Amniotic epithelial cell (primary cell): ENCODE data around the gene PRRT1B.

ENCODE experiments used
- DNase-seq: peaks from one replicate; pipeline ENCODE4 v3.0.0-alpha.2; 2010; ENCODE audit warnings: low read depth

Gene PRRT1B

GRCh38 chr9:131550465-131550864, 5.1 kb downstream of the PRRT1B start:
- peak; percentile 37 for DNase-seq

GRCh38 chr9:131552030-131552429, 6.7 kb downstream of the PRRT1B start:
- no peak for DNase-seq

- DNase-seq, result no peak
These were observed 8.9 kb downstream of the PRRT1B start for GRCh38 chr9:131554087-131554842.

GRCh38 chr9:131554843-131555351, 9.6 kb downstream of the PRRT1B start:
- no peak for DNase-seq

GRCh38 chr9:131555841-131556673, 10.7 kb downstream of the PRRT1B start:
- no peak for DNase-seq

GRCh38 chr9:131557855-131558548, 12.7 kb downstream of the PRRT1B start:
- no peak for DNase-seq

- DNase-seq, result no peak
These were observed 14.2 kb downstream of the PRRT1B start for GRCh38 chr9:131559421-131560000.

- DNase-seq, result peak; percentile 27
These were observed 17.0 kb downstream of the PRRT1B start for GRCh38 chr9:131562032-131562959.

GRCh38 chr9:131565369-131565768, 20.0 kb downstream of the PRRT1B start:
- no peak for DNase-seq

- DNase-seq, result no peak
These were observed 20.8 kb downstream of the PRRT1B start for GRCh38 chr9:131566158-131566557.

GRCh38 chr9:131567910-131568309, 22.6 kb downstream of the PRRT1B start:
- DNase-seq, result no peak

GRCh38 chr9:131574730-131575640, 29.7 kb downstream of the PRRT1B start:
- no peak for DNase-seq

GRCh38 chr9:131575946-131576853, 30.9 kb downstream of the PRRT1B start:
- DNase-seq, result no peak

GRCh38 chr9:131577005-131578000, 32.0 kb downstream of the PRRT1B start:
- DNase-seq, result no peak

- DNase-seq, result no peak
These were observed 32.7 kb downstream of the PRRT1B start for GRCh38 chr9:131578021-131578420.

- no peak for DNase-seq
These were observed 33.6 kb downstream of the PRRT1B start for GRCh38 chr9:131578731-131579504.

GRCh38 chr9:131579789-131580211, 34.5 kb downstream of the PRRT1B start:
- DNase-seq, result no peak
